NCI-H526 (cell line): Measurements from ENCODE around the gene CPVL.

Source experiments
- DNase-seq, 2 experiments: peaks; one replicate each; lab custom pipeline; 2025; lab: John Stamatoyannopoulos, UW

CPVL gene

DNA sequence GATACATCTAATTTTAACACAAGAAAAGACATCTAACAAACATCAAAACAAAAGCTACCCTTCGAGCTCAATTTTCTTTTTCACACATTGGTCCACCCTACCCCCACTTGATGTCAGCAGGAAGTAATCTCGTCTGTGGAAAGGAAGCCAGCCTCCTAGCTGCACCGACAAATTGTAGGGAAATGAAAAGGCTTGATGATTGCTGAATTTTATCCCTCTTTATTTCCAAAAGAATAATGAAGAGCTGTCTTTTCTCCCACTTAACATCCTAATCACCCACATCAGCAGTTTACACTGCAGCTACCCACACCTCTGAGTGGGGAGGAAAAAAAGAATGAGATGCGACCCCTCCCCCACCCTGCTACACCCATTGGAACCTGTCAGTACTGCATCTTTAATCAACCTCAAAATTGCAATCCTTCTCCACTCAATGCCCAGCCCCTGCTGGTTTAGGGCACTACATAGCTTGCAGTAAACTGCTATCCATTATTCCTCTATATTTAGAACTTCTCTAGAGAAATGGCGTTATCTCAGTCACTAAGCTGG, 10.6 kb upstream of the CPVL start:
- peak; percentile 9 to 41 for DNase-seq

DNA sequence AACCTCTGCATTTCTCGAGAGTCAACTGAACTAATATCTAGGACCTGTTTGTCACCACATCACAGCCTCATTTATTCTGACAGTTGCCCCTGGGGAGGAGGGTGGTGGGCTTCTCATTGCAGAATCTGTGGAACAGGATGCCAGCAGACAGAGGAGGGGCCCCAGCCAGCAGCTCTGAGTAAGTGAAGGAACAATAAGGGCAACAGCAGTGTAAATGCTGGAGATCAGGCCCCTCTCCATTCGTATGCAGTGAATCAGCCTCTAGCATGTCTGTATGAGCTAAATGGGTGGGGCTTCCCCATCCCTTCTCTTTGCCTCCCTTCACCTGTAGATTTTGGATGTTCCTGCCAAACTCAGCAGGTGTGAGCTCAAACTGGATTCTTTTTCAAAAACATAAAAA, 7.7 kb upstream of the CPVL start:
- no peak for DNase-seq

DNA sequence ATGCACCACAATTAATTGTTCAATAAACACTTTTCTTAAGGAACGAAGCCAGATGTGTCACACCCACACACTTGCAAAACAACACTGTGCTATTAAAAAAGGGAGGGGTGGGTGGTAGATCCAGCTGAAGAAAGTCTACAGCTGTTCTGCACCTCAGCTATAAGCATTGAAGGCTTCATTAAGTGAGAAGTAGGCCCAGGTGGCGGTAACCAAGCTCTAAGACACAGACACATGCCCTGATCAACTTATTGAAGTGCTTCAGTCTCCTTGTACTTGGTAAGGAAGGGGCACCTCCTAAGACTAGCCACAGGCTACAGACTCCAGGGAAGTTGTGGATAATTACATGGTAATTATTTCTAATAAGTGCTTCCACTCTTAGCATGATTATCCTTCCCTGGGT, 4.5 kb upstream of the CPVL start:
- DNase-seq = no peak

DNA sequence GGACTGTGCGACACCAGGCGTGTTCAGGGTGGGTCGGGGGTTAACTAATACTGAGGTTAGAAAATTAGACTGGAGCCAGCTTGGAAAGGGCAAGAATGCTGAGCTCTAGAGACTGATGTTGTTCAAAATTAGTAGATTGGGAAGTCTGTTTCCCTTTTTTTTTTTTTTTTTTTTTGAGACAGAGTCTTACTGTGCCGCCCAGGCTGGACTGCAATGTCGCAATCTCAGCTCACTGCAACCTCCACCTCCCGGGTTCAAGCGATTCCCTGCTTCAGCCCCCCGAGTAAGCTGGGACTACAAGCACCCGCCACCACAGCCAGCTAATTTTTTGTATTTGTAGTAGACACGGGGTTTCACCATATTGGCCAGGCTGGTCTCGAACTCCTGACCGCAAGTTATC, 2.7 kb upstream of the CPVL start:
- no peak for DNase-seq

DNA sequence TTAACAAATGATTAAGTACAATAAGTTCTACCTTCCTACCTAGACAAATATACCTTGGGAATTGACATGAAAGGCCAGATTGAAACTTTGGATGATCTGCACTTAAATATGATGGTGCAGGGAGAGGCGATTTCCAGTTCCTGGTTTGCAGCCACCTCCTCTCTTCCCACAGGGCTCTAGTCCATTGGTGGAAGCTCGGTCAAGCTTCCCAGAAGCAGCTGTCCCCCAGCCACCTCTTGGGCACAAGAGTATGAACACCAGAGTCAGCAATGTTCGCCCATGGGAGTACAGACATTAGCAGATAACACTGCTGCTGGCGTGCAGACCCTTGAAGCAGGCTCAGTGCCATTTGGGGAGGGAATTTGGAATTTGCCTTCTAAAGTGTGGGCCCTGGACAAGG, 1.5 kb upstream of the CPVL start:
- DNase-seq = no peak

DNA sequence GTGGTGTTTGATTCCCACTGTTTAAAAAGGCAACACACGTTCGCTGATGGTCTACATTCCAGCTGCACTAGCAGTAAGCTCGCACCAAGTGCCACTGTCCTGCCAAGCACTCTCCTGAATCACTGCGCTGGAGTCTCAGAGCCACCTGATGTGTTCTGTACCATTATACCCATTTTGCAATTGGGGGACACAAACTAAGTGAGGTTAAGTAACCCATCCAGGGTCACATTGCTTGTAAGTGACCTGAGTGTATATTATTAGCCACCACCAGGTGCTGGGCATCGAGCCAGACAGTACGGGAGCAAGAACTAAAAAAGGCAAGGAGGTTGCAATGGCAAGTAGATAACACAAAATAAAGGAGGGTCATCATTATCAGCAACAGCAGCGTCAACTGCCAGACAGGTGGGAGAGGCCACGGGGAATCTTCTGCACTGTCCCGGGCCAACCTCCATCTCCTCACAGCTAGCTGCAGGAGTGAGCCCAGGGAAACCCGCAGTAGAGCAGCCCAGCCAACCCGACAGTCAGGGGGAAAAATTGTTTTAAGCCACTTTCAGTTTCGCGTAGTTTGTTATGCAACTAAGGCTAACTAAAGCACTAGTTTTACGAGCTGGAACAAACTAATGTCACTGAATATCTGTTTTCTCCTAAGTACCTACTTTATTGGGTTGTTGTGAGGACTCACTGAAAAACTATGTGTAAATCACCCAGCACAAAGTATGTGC, 712 bp upstream of the CPVL start:
- DNase-seq = peak in 1 of 2 experiments; percentile 49

DNA sequence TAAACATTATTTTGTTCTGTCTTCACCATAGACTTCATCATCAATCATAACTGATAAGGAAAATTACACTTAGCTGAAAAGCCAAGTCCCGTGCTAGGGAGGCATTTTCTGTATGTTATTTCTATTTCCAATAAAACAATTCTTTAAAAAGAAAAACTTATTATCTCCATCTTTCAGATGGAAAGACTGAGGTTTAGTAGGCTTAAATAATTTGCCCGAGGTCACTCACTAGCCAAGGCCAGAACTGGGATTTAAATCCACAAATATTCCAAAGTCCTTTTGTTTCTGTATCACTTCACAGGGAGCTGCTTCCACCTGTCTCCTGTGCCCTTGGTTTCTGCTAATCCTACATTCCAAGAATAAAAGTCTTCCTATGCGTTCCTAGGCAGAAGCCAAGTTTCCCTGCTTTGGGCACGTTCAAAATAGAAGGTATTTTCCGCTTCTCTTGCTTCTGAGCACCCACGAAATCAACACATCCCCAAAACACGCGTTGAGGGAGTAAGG, 732 bp downstream of the CPVL start:
- DNase-seq = no peak

DNA sequence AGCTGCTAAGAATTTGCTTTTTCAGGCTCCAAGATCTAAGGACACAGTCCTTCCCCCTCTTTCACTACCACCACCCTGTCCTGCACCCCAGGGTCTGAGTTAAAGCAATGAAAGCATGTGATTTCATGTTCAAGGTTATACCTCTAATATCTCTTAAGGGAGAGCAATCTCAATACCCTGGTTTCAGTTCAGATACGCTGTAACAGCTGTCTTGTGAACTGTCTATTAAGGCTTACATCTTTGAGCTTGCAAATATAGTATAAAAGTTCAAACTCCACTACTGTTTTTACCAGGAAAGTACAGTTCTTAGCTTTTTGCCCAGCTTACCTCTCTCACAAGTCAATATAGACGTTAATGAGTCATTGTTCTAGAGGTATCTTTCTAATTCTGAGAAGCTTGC, 2.6 kb downstream of the CPVL start:
- DNase-seq = no peak

DNA sequence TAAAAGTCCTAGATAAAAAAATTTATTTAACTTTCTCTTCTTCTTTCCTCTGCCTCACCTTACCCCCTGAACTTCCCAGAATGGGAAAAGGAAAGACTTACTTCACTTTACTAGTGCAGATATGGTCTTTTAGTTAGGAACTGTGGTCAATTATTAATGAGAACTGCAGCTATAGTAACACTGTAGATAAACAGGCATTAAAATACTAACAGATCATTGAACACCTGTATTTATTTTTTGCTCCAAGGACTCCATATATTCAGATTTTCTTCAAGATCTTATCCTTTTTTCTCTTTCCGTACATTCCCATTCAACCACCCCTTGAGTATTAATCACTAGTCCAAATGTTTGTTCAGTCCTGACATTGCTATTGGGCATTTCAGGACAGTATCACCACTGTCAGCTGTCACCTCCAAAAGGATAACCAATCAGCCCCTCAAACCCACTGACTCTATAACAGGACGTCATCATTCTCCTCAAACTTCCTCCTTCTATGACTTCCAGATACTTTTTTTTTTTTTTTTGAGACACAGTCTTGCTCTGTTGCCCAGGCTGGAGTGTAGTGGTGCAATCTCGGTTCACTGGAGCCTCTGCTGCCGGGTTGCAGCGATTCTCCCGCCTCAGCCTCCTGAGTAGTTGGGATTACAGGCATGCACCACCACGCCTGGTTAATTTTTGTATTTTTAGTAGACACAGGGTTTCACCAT, 4.2 kb downstream of the CPVL start:
- DNase-seq = no peak

DNA sequence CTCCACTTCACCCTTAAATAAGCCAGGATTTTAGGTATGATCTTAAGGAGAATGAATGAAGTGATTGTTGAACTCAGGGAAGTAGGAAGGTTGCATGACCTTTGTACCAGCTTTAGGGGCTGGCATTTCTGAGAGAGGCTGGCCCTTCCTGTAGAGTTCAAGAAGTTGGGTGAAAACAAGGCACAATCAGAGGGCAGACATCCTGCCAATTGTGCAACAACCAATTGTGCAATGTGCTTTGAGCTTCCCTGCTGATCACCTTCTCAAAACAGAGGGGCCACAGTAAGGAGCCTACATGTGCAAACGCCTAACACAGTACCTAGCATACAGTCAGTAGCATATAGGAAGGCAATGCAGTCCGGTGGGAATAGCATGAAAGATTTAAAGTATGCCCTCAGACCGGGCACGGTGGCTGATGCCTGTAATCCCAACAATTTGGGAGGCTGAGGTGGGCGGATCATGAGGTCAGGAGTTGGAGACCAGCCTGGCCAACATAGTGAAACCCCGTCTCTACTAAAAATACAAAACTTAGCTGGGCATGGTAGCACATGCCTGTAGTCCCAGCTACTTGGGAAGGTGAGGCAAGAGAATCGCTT, 5.4 kb downstream of the CPVL start:
- DNase-seq = no peak

DNA sequence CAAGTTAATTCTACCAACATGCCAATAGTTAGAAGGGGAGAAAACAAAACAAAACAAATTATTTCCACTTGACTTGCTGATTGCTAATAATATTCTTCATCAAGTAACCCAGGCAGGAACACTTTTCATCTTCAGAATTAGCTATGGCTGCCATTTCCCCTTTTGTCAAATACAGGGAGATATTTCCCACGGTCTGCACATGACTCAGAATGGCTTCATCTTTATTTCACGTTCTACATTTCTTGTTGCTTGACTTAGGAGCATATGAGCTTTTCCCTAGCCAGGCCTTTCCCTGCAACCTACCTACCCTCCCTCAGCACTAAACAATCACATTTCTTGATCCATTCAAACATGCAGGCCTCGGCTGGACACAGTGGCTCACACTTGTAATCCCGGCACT, 6.5 kb downstream of the CPVL start:
- DNase-seq = no peak

DNA sequence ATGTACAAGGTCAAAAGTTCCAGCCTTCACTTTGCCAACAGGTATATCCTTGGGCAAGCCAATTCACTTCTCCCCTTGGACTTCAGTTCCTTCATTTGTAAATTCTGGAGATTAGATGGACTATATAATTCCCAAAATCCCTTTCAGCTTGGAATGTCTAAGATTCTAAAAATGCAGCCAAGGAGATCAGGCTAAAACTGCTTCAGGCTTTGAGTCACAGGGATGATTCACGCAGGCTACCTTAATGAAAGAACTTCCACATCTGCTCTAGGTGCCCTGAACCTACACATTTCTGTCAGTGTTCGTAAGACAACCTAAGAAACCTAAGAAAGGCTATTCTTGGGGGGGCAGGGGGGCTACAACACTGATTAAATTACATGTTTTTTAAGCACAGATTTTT, 7.1 kb downstream of the CPVL start:
- no peak for DNase-seq

DNA sequence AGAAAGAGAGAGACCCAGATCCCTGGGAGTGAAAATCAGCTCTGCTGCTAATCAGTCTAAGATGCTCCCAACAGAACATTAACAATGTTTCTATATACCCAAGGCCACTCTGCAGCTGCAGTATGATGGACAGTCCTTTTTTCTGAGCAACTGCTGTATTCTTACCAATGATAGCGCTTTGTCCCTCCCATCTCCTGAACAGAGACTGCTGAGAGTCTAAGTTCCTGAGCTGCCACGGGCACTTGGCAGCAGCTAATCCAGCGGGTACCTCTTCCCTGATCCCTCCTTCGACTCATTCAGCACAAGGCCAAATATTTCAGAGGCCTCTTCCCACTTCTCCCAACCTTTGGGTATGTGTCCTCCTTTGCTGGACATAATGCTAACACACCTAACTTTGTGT, 7.7 kb downstream of the CPVL start:
- DNase-seq = no peak

DNA sequence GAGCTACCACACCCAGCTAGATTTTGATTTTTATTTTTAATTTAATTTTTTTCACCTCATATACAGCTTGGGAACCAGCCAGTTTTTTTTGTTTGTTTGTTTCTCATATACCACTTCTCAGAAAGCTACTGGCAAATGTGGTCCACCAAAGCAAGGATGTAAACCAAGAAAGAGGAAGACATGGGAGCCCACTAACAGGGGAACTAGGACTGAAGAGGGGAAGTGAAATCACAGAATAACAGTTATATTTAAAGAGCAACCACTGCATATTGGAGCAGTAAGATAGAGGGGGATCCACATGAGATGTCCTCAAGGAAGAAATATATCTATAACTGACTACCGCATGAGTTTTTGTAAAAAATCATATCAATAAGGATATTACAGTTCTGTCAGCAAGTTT, 10.5 kb downstream of the CPVL start:
- no peak for DNase-seq

DNA sequence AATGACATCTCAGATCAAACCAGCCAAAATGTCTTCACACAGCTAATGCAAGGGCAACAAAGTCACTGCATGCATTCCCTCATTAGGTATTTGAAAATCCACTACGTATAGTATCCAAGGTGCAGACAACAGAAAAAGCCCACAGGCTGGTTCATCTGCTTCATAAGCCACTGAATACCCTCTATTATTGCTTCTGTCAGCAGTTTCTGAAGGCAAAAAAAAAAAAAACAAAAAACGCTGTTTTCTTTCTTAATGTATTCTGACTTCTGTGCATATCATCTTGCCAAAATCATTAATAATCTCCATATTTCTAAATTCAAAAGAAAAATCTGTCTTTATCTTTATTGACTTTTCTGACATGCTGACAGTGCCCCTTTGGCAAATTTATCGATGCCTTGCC, 13.4 kb downstream of the CPVL start:
- DNase-seq = no peak

DNA sequence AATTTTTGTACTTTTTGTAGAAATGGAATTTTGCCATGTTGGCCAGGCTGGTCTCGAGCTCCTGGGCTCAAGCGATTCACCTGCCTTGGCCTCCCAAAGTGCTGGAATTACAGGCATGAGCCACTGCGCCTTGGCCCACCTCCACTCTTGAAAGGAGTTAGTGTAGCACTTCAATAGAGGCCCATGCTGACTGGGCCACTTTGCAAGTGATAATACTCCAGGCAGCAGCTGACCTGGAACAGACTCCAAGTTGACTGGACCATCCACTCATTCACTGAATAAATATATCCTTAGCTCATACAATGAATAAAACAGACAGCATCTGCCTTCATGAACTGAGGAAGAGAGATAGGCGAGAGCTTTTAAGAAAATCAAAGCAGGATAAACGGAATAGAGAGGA, 14.7 kb downstream of the CPVL start:
- no peak for DNase-seq

DNA sequence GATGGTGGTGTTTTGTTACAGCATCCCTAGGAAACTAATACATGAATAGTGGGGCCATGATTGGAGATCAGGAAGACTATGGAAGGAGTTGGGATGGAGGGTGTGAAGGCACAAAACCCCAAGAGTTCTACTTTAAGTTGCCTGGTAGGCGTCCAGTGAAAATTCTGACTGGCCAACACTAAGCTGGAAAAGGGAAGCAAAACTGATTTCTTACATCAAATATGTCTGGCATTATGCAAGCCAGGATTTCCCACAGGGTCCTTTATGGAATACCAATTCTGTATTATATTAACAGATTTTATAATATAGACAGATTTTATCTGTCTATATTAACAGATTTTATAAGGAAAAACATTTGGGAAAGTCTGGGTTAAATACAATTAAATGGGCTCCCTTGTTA, 16.2 kb downstream of the CPVL start:
- no peak for DNase-seq

DNA sequence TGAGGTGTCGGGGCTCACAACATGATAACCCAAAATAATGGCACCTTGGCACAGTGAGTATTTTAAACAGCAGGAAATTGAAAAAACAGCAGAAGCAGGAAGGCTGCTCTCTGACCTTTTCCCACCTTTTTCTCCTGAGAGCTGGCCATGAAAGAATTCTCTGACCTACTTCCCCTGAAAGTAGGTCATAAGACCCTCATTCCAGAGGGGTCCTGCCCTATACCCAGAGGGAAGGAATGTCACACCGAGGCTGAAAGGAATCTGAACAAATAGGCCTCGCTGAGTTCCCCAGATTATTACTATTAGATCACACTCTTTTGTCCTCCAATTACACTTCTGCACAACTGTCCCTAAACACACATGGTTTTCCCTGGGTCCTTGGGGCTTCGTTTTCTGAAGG, 18.8 kb downstream of the CPVL start:
- no peak for DNase-seq

DNA sequence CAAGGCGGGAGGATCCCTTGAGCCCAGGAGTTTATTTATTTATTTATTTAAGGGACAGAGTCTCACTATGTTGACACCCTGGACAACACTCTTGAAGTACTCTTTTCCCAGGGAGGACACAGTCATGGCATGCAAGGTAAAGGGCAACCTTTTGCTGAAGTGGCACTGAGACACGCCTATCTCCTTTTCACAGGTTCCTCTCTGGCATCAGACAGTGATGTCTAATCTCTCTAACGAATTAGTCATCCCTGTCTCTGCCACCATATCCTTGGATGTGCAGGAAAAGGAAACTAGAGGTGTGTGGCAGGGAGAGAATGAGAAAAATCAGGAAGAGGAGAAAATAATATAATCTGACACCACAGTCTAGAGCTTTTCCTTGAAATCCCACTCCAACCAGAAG, 19.5 kb downstream of the CPVL start:
- DNase-seq = no peak

DNA sequence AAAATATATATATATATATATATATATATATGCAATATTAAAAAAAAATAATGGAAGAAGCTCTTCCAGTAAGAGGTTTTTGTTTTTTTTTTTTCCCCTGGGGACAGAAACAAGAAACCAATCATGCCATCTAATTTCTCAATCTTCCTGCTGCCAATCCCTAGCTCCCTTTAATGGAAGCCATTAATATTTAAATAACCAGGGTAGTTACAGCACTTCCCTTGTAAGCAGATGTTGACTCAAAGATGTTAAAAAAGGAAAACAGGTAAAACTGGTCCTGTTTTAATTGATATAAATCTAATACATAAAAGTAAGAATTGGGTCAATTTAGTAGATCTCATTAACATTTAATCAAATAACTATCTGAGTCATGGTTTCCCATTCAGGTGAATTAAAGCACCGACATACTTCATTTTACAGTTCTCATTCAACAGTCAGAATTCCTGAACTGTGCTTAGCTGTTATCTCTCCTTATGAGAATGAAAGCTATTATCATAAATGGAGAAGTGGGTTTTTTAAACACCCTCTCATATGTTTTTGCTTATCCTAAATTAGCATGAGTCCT, 22.6 kb downstream of the CPVL start:
- peak; percentile 17 to 29 for DNase-seq

DNA sequence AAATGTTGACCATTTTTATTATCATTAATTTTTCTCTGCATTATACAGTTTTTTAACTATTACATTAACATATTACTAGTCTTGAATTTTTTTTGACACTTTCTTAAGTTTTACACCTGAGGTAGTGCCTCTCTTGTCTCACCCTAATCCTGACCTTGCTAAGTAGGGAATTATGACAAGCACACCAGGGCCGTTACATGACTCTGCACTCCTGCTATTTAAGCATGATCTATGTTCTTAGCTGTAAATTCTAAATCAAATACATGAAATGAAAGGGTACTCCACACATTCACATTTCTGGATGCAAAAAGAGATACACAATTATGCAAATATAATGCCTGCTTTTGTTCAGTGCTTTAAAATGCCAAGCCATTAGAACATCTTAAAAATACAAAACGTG, 23.6 kb downstream of the CPVL start:
- DNase-seq = peak in 1 of 2 experiments; percentile 29

DNA sequence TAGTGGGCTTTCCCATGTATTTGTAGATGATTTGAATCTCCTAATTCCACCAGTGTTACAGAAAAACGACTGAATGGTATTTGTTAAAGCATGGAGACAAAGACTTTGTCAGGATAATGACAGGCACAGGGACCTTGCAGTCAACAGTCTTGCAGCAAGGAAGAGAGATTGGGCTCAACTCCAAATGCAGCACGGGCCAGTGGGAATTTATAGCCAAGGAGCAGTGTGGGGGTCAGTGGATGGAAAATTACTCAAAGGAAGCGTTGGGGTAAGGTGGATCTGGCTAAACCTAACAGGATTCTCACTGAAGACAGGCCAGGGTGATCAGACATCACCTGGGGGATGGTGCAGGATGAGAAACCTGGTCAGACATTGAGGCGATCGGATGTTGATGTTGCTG, 24.3 kb downstream of the CPVL start:
- DNase-seq = no peak

DNA sequence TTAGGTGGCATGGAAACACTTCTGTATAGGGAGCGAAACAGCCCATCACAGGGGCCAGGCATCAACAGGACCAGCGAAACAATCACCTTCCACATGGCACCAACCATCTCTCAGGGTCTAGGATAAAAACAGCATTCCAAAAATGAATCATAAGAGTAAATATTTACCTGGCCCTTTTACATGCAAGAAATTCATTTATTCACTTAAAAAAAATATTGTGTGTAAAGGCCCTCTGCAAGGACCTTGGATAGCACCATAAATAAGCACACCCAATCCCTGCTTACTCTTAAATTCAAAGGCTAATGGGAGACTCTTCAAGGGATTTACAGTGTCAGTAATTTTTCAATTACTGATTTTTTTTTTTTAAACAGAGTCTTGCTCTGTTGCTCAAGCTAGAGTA, 25.4 kb downstream of the CPVL start:
- DNase-seq = no peak
